Chondrocyte (in vitro differentiated cells): Measurements from ENCODE around the gene SOX15. TPM values are rescaled to one million over a fixed set of nuclear protein-coding genes. Genes with fewer than 3 reads are reported as not detected.

Experiments used
- DNase-seq: peaks from one replicate; pipeline ENCODE4 v3.0.0; 2021; ENCODE audit warnings: mixed read lengths, low spot score
- H3K27ac Mint-ChIP-seq: one replicate; pipeline ENCODE4 v1.8.0; 2021; ENCODE audit warnings: mild to moderate bottlenecking, moderate library complexity, mixed read lengths; ENCODE audit not compliant: unreplicated experiment
- H3K27me3 Mint-ChIP-seq: 2 replicates; pipeline ENCODE4 v1.8.0; 2021; ENCODE audit warnings: low read depth, mixed read lengths
- H3K36me3 Mint-ChIP-seq: 2 replicates; pipeline ENCODE4 v1.8.0; 2021; ENCODE audit warnings: low read depth, mixed read lengths
- H3K4me1 Mint-ChIP-seq: 2 replicates; pipeline ENCODE4 v1.8.0; 2021; ENCODE audit warnings: low read depth, mild to moderate bottlenecking, mixed read lengths
- H3K4me3 Mint-ChIP-seq: one replicate; pipeline ENCODE4 v1.8.0; 2021; ENCODE audit warnings: mild to moderate bottlenecking, moderate library complexity, mixed read lengths; ENCODE audit not compliant: unreplicated experiment
- H3K9me3 Mint-ChIP-seq: 2 replicates; pipeline ENCODE4 v1.8.0; 2021; ENCODE audit warnings: low read depth, mixed read lengths
- CTCF ChIP-seq: fragments of 200-600 bp; sonication (generic); IDR thresholded peaks from 2 replicates; pipeline ENCODE4 v1.5.0; 2021; ENCODE audit warnings: antibody characterized with exemption, mild to moderate bottlenecking, moderate library complexity
- total RNA-seq: library from RNA; stranded (reverse); gene quantifications from 3 replicates; pipeline ENCODE4 v1.2.1, GENCODE V29; 2021

Gene SOX15
- total RNA-seq, 1 donor from 2014 or later = 0.32 TPM

GRCh38 chr17:7593296-7593695 lies 3.4 kb upstream of the SOX15 start:
- no peak for TF ChIP-seq CTCF
- Mint-ChIP-seq H3K27ac (peak overlapping the region; percentile 73), H3K36me3 (peaks cover 36% of the 10 kb centered on the region), H3K27me3 (no peaks in the 10 kb centered on the region), H3K9me3 (no peaks in the 10 kb centered on the region), H3K4me3 (no peak overlapping the region), H3K4me1 (peaks cover 19% of the 10 kb centered on the region)
- no peak for DNase-seq

GRCh38 chr17:7592422-7593021 lies 2.6 kb upstream of the SOX15 start:
- H3K4me1 Mint-ChIP-seq = peaks cover 26% of the 10 kb centered on the region
- peak overlapping the region; percentile 5 for H3K27ac Mint-ChIP-seq
- TF ChIP-seq CTCF = no peak
- H3K9me3 Mint-ChIP-seq = no peaks in the 10 kb centered on the region
- H3K36me3 Mint-ChIP-seq = peaks cover 39% of the 10 kb centered on the region
- no peaks in the 10 kb centered on the region for H3K27me3 Mint-ChIP-seq
- H3K4me3 Mint-ChIP-seq = no peak overlapping the region
- DNase-seq = no peak

- no peak for TF ChIP-seq CTCF
- no peaks in the 10 kb centered on the region for H3K27me3 Mint-ChIP-seq
- H3K36me3 Mint-ChIP-seq = peaks cover 41% of the 10 kb centered on the region
- no peak for DNase-seq
- no peaks in the 10 kb centered on the region for H3K9me3 Mint-ChIP-seq
- H3K4me3 Mint-ChIP-seq = no peak overlapping the region
- peak overlapping the region; percentile 95 for H3K27ac Mint-ChIP-seq
- H3K4me1 Mint-ChIP-seq = peaks cover 32% of the 10 kb centered on the region
Observed at GRCh38 chr17:7591596-7591995, 1.7 kb upstream of the SOX15 start.

- no peaks in the 10 kb centered on the region for H3K27me3 Mint-ChIP-seq
- H3K4me1 Mint-ChIP-seq = peaks cover 32% of the 10 kb centered on the region
- DNase-seq = no peak
- no peaks in the 10 kb centered on the region for H3K9me3 Mint-ChIP-seq
- H3K27ac Mint-ChIP-seq = peak overlapping the region; percentile 95
- H3K4me3 Mint-ChIP-seq = no peak overlapping the region
- H3K36me3 Mint-ChIP-seq = peaks cover 39% of the 10 kb centered on the region
- TF ChIP-seq CTCF = no peak
Observed at GRCh38 chr17:7590743-7591142, 849 bp upstream of the SOX15 start.

- Mint-ChIP-seq H3K9me3 (no peaks in the 10 kb centered on the region), H3K4me1 (peaks cover 45% of the 10 kb centered on the region), H3K36me3 (peaks cover 30% of the 10 kb centered on the region), H3K4me3 (no peak overlapping the region), H3K27ac (no peak overlapping the region), H3K27me3 (no peaks in the 10 kb centered on the region)
- DNase-seq = peak; percentile 97
- peak; percentile 87 for TF ChIP-seq CTCF
Observed at GRCh38 chr17:7589204-7589868, 558 bp downstream of the SOX15 start.
